ENCODE measurements around the gene PPFIBP1. TPM values are rescaled to one million over a fixed set of nuclear protein-coding genes. Genes with fewer than 3 reads are reported as not detected.

Gene PPFIBP1
- polyA plus RNA-seq, 1 of the 3 experiments (the other 2 are of a cell fraction) = 55.0 TPM

DNA sequence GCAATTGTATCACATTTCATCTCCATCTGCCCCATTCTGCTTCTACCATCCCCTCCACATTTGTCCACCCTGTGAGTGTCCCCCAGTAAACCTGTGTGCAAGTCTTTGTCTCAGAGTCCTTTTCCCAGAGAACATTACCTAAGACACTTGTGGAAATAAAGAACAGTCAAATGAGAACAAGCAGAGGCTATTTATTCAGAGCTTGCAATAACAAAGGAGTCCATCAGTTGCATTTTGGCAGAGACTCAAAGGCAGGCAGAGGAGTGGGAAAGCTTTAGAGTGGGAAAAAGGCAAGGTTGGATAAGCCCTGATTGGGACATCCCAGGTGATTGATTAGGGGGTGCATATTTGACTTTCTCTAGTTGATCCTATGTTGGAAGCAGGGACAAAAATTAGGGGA, 18.2 kb upstream of the PPFIBP1 start:
- ChIA-PET POLR2A (no interaction called here), CTCF (interaction anchor here (1.1 kb wide), 1 partner anchor 9 kb away, joined by 3 read pairs; no protein-coding TSS in a partner anchor)
- no peaks in the 10 kb centered on the region for H3K9me3 ChIP-seq
- peak overlapping the region; percentile 76 to 89; a peak in 3 of 4 replicates for H3K27ac ChIP-seq (ENCODE audit: low read depth in 2 of 2, low read length in 1 of 2)
- H3F3A ChIP-seq (replicated peaks; ENCODE audit: insufficient read depth) = peaks cover 7% of the 10 kb centered on the region
- H3K36me3 ChIP-seq (replicated peaks in 1 of 2; ENCODE audit: control insufficient read depth in 1 of 2, insufficient read depth in 2 of 2, low read length in 1 of 2) = no peaks in the 10 kb centered on the region
- DNase-seq = no peak
- 0 out of 2 replicates have a peak overlapping the region, but pooled peaks have one; percentile 23 for H2AFZ ChIP-seq (ENCODE audit: low read depth)
- no peaks in the 10 kb centered on the region for H3K9me2 ChIP-seq
- H4K20me1 ChIP-seq (ENCODE audit: insufficient read depth) = no peaks in the 10 kb centered on the region
- H3K27me3 ChIP-seq (ENCODE audit: insufficient read depth) = no peaks in the 10 kb centered on the region
- H3K79me2 ChIP-seq (ENCODE audit: insufficient read depth) = no peaks in the 10 kb centered on the region
- TF ChIP-seq, protein P1, sequence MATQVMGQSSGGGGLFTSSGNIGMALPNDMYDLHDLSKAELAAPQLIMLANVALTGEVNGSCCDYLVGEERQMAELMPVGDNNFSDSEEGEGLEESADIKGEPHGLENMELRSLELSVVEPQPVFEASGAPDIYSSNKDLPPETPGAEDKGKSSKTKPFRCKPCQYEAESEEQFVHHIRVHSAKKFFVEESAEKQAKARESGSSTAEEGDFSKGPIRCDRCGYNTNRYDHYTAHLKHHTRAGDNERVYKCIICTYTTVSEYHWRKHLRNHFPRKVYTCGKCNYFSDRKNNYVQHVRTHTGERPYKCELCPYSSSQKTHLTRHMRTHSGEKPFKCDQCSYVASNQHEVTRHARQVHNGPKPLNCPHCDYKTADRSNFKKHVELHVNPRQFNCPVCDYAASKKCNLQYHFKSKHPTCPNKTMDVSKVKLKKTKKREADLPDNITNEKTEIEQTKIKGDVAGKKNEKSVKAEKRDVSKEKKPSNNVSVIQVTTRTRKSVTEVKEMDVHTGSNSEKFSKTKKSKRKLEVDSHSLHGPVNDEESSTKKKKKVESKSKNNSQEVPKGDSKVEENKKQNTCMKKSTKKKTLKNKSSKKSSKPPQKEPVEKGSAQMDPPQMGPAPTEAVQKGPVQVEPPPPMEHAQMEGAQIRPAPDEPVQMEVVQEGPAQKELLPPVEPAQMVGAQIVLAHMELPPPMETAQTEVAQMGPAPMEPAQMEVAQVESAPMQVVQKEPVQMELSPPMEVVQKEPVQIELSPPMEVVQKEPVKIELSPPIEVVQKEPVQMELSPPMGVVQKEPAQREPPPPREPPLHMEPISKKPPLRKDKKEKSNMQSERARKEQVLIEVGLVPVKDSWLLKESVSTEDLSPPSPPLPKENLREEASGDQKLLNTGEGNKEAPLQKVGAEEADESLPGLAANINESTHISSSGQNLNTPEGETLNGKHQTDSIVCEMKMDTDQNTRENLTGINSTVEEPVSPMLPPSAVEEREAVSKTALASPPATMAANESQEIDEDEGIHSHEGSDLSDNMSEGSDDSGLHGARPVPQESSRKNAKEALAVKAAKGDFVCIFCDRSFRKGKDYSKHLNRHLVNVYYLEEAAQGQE (IDR thresholded peaks at IDR 0.05; ENCODE audit: low read depth, low read length) = no peak
- TF ChIP-seq MEF2A (IDR thresholded peaks at IDR 0.05; ENCODE audit: borderline replicate concordance, low read depth) (no peak), SMC3 (IDR thresholded peaks at IDR 0.05; ENCODE audit: low read depth, low read length) (no peak), RCOR1 (IDR thresholded peaks at IDR 0.05; ENCODE audit: low read length) (no peak), MXI1 (IDR thresholded peaks at IDR 0.05; ENCODE audit: low read depth, low read length) (no peak), FOXJ3 (CRISPR knock-in tag; IDR thresholded peaks at IDR 0.05) (no peak), GABPA (IDR thresholded peaks at IDR 0.05; ENCODE audit: low read depth) (no peak), GATA2 (CRISPR knock-in tag; IDR thresholded peaks at IDR 0.05) (no peak), CHD2 (IDR thresholded peaks at IDR 0.05; ENCODE audit: low read length, partially characterized antibody) (no peak), TAF1 (IDR thresholded peaks at IDR 0.05; ENCODE audit: borderline replicate concordance, low read depth, low read length) (no peak), FOXM1 (IDR thresholded peaks at IDR 0.05; ENCODE audit: low read depth) (no peak), SIN3A (IDR thresholded peaks at IDR 0.05; ENCODE audit: borderline replicate concordance, low read depth, low read length) (no peak), FOSL2 (IDR thresholded peaks at IDR 0.05; ENCODE audit: borderline replicate concordance, low read depth) (no peak), EP300 (IDR thresholded peaks at IDR 0.05; ENCODE audit: borderline replicate concordance in 1 of 2, low read depth in 1 of 2, low read length in 1 of 2) (no peak)
- TF ChIP-seq, protein P2, sequence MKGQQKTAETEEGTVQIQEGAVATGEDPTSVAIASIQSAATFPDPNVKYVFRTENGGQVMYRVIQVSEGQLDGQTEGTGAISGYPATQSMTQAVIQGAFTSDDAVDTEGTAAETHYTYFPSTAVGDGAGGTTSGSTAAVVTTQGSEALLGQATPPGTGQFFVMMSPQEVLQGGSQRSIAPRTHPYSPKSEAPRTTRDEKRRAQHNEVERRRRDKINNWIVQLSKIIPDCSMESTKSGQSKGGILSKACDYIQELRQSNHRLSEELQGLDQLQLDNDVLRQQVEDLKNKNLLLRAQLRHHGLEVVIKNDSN (IDR thresholded peaks at IDR 0.05; ENCODE audit: borderline replicate concordance, low read depth) = no peak
- TF ChIP-seq, protein P3, sequence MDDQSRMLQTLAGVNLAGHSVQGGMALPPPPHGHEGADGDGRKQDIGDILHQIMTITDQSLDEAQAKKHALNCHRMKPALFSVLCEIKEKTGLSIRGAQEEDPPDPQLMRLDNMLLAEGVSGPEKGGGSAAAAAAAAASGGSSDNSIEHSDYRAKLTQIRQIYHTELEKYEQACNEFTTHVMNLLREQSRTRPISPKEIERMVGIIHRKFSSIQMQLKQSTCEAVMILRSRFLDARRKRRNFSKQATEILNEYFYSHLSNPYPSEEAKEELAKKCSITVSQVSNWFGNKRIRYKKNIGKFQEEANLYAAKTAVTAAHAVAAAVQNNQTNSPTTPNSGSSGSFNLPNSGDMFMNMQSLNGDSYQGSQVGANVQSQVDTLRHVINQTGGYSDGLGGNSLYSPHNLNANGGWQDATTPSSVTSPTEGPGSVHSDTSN (IDR thresholded peaks at IDR 0.05) = no peak
- TF ChIP-seq, protein P4, sequence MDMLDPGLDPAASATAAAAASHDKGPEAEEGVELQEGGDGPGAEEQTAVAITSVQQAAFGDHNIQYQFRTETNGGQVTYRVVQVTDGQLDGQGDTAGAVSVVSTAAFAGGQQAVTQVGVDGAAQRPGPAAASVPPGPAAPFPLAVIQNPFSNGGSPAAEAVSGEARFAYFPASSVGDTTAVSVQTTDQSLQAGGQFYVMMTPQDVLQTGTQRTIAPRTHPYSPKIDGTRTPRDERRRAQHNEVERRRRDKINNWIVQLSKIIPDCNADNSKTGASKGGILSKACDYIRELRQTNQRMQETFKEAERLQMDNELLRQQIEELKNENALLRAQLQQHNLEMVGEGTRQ (IDR thresholded peaks at IDR 0.05; ENCODE audit: borderline replicate concordance, low read depth, low read length) = no peak
- no peak overlapping the region for H3K4me3 ChIP-seq (ENCODE audit: low read depth in 2 of 2, low read length in 1 of 2)
- peak overlapping the region; percentile 54 for H3K4me2 ChIP-seq
- H3K9ac ChIP-seq = no peak overlapping the region
- H3K4me1 ChIP-seq (ENCODE audit: control insufficient read depth in 1 of 2, insufficient read depth in 2 of 2, low read depth in 1 of 2, low read length in 1 of 2) = peaks cover 2 to 6% of the 10 kb centered on the region in 2 experiments; a peak in 3 of 4 replicates

All from SK-N-SH (cell line).